Hepatocyte (in vitro differentiated cells): Measurements from ENCODE around the gene MYO1A. TPM values are rescaled to one million over a fixed set of nuclear protein-coding genes. Genes with fewer than 3 reads are reported as not detected.
A peak's percentile ranks its signal among the peaks of the same experiment; 100 is the strongest.

Experiments used
- DNase-seq: peaks from one replicate; pipeline ENCODE4 v3.0.0-alpha.2; 2016; ENCODE audit warnings: low spot score
- H2AFZ ChIP-seq: fragments of 200-600 bp; sonication (generic); 2 replicates; pipeline ENCODE4 v1.6.0; 2016; ENCODE audit warnings: antibody characterized with exemption, mild to moderate bottlenecking
- H3K27ac ChIP-seq: fragments of 200-600 bp; sonication (generic); 2 replicates; pipeline ENCODE4 v1.5.1; 2016; ENCODE audit warnings: mild to moderate bottlenecking
- H3K27me3 ChIP-seq: fragments of 200-600 bp; sonication (generic); 2 replicates; pipeline ENCODE4 v1.6.1; 2016
- H3K36me3 ChIP-seq: fragments of 200-600 bp; sonication (generic); replicated peaks from 2 replicates; pipeline ENCODE4 v1.5.1; 2016; ENCODE audit warnings: low read depth; ENCODE audit not compliant: insufficient read depth
- H3K4me1 ChIP-seq: fragments of 200-600 bp; sonication (generic); 2 replicates; pipeline ENCODE4 v1.5.1; 2016; ENCODE audit warnings: mild to moderate bottlenecking, moderate library complexity; ENCODE audit not compliant: insufficient read depth
- H3K4me2 ChIP-seq: fragments of 200-600 bp; sonication (generic); 2 replicates; pipeline ENCODE4 v1.6.0; 2016
- H3K4me3 ChIP-seq: fragments of 200-600 bp; sonication (generic); 2 replicates; pipeline ENCODE4 v1.5.1; 2016; ENCODE audit warnings: mild to moderate bottlenecking
- H3K79me2 ChIP-seq: fragments of 200-600 bp; sonication (generic); 2 replicates; pipeline ENCODE4 v1.6.0; 2017; ENCODE audit warnings: mild to moderate bottlenecking
- H3K9me2 ChIP-seq: fragments of 200-600 bp; sonication (generic); replicated peaks from 2 replicates; pipeline ENCODE4 v1.6.0; 2017; ENCODE audit warnings: mild to moderate bottlenecking; ENCODE audit not compliant: insufficient read depth
- H3K9me3 ChIP-seq: fragments of 200-600 bp; sonication (generic); 2 replicates; pipeline ENCODE4 v1.5.1; 2016; ENCODE audit warnings: low read depth, mild to moderate bottlenecking
- H4K20me1 ChIP-seq: fragments of 200-600 bp; sonication (generic); 2 replicates; pipeline ENCODE4 v1.6.0; 2016; ENCODE audit warnings: mild to moderate bottlenecking; ENCODE audit not compliant: insufficient read depth, poor library complexity, severe bottlenecking
- CTCF ChIP-seq: fragments of 200-600 bp; sonication (generic); IDR thresholded peaks from 2 replicates; pipeline ENCODE4 v1.5.1; 2016; ENCODE audit warnings: antibody characterized with exemption, mild to moderate bottlenecking; ENCODE audit not compliant: poor library complexity
- EZH2 ChIP-seq: fragments of 200-600 bp; sonication (generic); IDR thresholded peaks from 2 replicates; pipeline ENCODE4 v1.6.1; 2016; ENCODE audit warnings: antibody characterized with exemption, mild to moderate bottlenecking, borderline replicate concordance
- EZH2phosphoT487 ChIP-seq: fragments of 200-600 bp; sonication (generic); IDR thresholded peaks from one replicate; pipeline ENCODE4 v1.6.1; 2018; ENCODE audit warnings: antibody characterized with exemption, mild to moderate bottlenecking, low read depth, moderate library complexity; ENCODE audit not compliant: unreplicated experiment, severe bottlenecking
- WGBS: methylation state at CpG from one replicate; pipeline ENCODE4 v1.1.6; 2016; ENCODE audit warnings: low lambda C conversion rate; ENCODE audit errors: missing lambda C conversion rate; 5-methylcytosine and 5-hydroxymethylcytosine counted together
- polyA plus RNA-seq: library from polyadenylated mRNA; unstranded; fragments of >200 nt; fragmentation: Nextera tagmentation; extraction: Ambion mirVana; gene quantifications from 2 replicates; pipeline ENCODE4 v1.2.1, GENCODE V29; 2016
- total RNA-seq: library from RNA; depleted of rRNA; stranded (reverse); fragments of >200 nt; gene quantifications from 2 replicates; pipeline ENCODE4 v1.2.3, GENCODE V29; 2014

The MYO1A gene
- total and polyA plus RNA-seq, 2 experiments from 2014 or later, result 23.8 to 29.2 TPM

GRCh38 chr12:57086493-57087009 lies 36.6 kb upstream of the MYO1A start:
- DNase-seq, result peak; percentile 90
- Histone ChIP-seq H3K79me2 (peaks cover 26% of the 10 kb centered on the region), H2AFZ (peak overlapping the region; percentile 26), H4K20me1 (peaks cover 17% of the 10 kb centered on the region), H3K9me2 (no peaks in the 10 kb centered on the region), H3K36me3 (no peaks in the 10 kb centered on the region), H3K27me3 (no peaks in the 10 kb centered on the region), H3K9me3 (no peaks in the 10 kb centered on the region), H3K27ac (peak overlapping the region; percentile 100), H3K4me2 (peak overlapping the region; percentile 89), H3K4me1 (peaks cover 27% of the 10 kb centered on the region), H3K4me3 (peak overlapping the region; percentile 40)
- 4% methylated on average over 14 of the region's 14 CpGs for WGBS
- peak; percentile 41 for TF ChIP-seq CTCF
- TF ChIP-seq EZH2, result no peak
- no peak for TF ChIP-seq EZH2phosphoT487

GRCh38 chr12:57085999-57086492 lies 36.1 kb upstream of the MYO1A start:
- Histone ChIP-seq H3K4me1 (peaks cover 23% of the 10 kb centered on the region), H3K9me2 (no peaks in the 10 kb centered on the region), H3K4me2 (peak overlapping the region; percentile 89), H2AFZ (no peak overlapping the region), H3K27ac (peak overlapping the region; percentile 100), H4K20me1 (peaks cover 12% of the 10 kb centered on the region), H3K4me3 (no peak overlapping the region), H3K9me3 (no peaks in the 10 kb centered on the region), H3K36me3 (no peaks in the 10 kb centered on the region), H3K27me3 (no peaks in the 10 kb centered on the region), H3K79me2 (peaks cover 21% of the 10 kb centered on the region)
- DNase-seq, result peak; percentile 76
- 16% methylated on average over 12 of the region's 12 CpGs for WGBS
- TF ChIP-seq EZH2phosphoT487 (no peak), CTCF (no peak), EZH2 (no peak)

- Histone ChIP-seq H3K79me2 (peaks cover 18% of the 10 kb centered on the region), H3K4me1 (peaks cover 15% of the 10 kb centered on the region), H3K27me3 (no peaks in the 10 kb centered on the region), H3K36me3 (no peaks in the 10 kb centered on the region), H3K4me2 (no peak overlapping the region), H3K27ac (no peak overlapping the region), H3K9me3 (no peaks in the 10 kb centered on the region), H3K9me2 (no peaks in the 10 kb centered on the region), H4K20me1 (no peaks in the 10 kb centered on the region), H2AFZ (no peak overlapping the region), H3K4me3 (no peak overlapping the region)
- no peak for DNase-seq
- TF ChIP-seq CTCF (no peak), EZH2phosphoT487 (no peak), EZH2 (no peak)
- 100% methylated on average over 1 of the region's 1 CpG for WGBS
These were observed 30.9 kb upstream of the MYO1A start for GRCh38 chr12:57080855-57081254.
